ENCODE measurements around the gene RENBP.
A peak's percentile ranks its signal among the peaks of the same experiment; 100 is the strongest.

Gene RENBP

GRCh38 chrX:153944140-153944799, at the start of gene RENBP:
RENBP (minus strand) TSS chrX:153944643; CDS start chrX:153944610, 33 bp downstream.
- H3K4me3 ChIP-seq (ENCODE audit: low read depth, low read length): no peak within 1 kb of the TSS
- TF ChIP-seq POLR2A (IDR thresholded peaks at IDR 0.05; ENCODE audit: extremely low read depth, insufficient read length) (no peak), MYC (IDR thresholded peaks at IDR 0.05; ENCODE audit: low read depth, low read length) (no peak), CTCF (IDR thresholded peaks at IDR 0.05; ENCODE audit: low read depth, low read length) (no peak)
- TF ChIP-seq, protein P1, sequence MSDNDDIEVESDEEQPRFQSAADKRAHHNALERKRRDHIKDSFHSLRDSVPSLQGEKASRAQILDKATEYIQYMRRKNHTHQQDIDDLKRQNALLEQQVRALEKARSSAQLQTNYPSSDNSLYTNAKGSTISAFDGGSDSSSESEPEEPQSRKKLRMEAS (IDR thresholded peaks at IDR 0.05; ENCODE audit: low read depth, low read length): no peak
- DNase-seq (ENCODE audit: low read depth): no peak

DNA sequence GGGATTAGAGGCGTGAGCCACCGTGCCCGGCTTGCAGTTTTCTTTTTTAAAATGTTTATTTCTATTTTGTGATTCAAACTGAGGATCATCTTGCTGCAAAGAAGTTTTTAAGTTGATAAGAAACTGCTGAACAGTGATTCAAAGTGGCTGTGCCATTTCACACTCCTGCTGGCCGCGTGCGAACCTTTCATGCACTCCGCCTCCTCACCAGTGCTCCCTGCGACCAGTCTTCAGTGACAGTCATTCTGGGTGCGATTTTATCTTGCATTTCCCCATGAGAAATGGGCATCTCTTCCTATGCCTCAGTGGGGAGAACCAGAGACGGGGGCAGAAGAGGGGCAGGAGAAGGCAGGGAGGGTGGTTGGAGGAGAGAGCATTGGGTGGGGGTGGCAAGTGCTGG, 49.5 kb upstream of the RENBP start:
- TF ChIP-seq MYC (IDR thresholded peaks at IDR 0.05; ENCODE audit: low read depth, low read length) (no peak), CTCF (IDR thresholded peaks at IDR 0.05; ENCODE audit: low read depth, low read length) (no peak), POLR2A (IDR thresholded peaks at IDR 0.05; ENCODE audit: extremely low read depth, insufficient read length) (no peak)
- TF ChIP-seq, protein P1 (IDR thresholded peaks at IDR 0.05; ENCODE audit: low read depth, low read length): no peak
- H3K4me3 ChIP-seq (ENCODE audit: low read depth, low read length): no peak overlapping the region
- DNase-seq (ENCODE audit: low read depth): no peak

DNA sequence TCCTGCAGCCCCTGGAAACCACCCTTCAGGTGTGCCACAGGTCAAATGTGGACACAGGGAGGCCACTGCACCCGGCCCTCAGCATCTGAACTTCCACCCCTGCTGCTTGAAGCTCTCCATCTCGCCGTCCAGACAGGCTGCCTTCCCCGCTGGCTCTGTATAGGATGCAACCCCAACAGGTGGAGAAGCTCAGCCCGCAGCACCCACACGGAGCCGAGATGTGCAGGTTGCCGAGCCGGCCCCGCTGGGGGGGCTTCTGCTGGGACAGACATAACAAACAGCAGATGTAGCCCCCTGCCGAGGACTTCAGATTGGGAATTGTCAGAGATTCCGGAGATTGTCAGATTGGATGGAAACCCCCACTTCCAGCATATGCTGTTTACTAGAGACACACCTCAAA, 48.6 kb upstream of the RENBP start:
- TF ChIP-seq POLR2A (IDR thresholded peaks at IDR 0.05; ENCODE audit: extremely low read depth, insufficient read length) (no peak), CTCF (IDR thresholded peaks at IDR 0.05; ENCODE audit: low read depth, low read length) (no peak), MYC (IDR thresholded peaks at IDR 0.05; ENCODE audit: low read depth, low read length) (no peak)
- TF ChIP-seq, protein P1 (IDR thresholded peaks at IDR 0.05; ENCODE audit: low read depth, low read length): no peak
- no peak for DNase-seq (ENCODE audit: low read depth)

GRCh38 chrX:153992180-153992579, 47.7 kb upstream of the RENBP start:
- TF ChIP-seq POLR2A (IDR thresholded peaks at IDR 0.05; ENCODE audit: extremely low read depth, insufficient read length): no peak
- TF ChIP-seq CTCF (IDR thresholded peaks at IDR 0.05; ENCODE audit: low read depth, low read length): no peak
- no peak for TF ChIP-seq MYC (IDR thresholded peaks at IDR 0.05; ENCODE audit: low read depth, low read length)
- TF ChIP-seq, protein P1 (IDR thresholded peaks at IDR 0.05; ENCODE audit: low read depth, low read length): no peak
- peak; percentile 27 for DNase-seq (ENCODE audit: low read depth)
- no peak overlapping the region for H3K4me3 ChIP-seq (ENCODE audit: low read depth, low read length)

More for the DNA sequence above, 48.6 kb upstream of the RENBP start:
- H3K4me3 ChIP-seq (ENCODE audit: low read depth, low read length): no peak overlapping the region

DNA sequence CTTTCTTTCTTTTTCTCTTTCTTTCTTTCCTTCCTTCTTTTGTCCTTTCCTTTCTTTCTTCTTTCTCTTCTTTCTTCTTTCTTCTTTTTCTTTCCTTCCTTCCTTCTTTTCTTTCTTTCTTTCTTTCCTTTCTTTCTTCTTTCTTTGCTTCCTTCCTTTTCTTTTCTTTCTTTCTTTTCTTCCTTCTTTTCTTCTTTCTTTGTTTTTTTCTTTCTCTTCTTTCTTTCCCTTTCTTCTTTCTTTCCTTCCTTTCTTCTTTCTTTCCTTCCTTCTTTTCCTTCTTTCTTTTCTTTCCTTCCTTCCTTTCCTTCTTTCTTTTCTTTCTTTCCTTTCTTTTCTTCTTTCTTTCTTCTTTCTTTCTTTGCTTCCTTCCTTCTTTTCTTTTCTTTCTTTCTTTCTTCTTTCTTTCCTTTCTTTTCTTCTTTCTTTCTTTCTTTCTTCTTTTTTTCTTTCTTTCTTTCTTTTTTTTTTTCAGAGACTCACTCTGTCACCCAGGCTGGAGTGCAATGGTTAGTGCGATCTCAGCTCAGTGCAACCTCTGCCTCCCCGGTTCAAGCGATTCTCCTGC, 46.7 kb upstream of the RENBP start:
- H3K4me3 ChIP-seq (ENCODE audit: low read depth, low read length): no peak overlapping the region
- no peak for DNase-seq (ENCODE audit: low read depth)
- no peak for TF ChIP-seq MYC (IDR thresholded peaks at IDR 0.05; ENCODE audit: low read depth, low read length)
- no peak for TF ChIP-seq POLR2A (IDR thresholded peaks at IDR 0.05; ENCODE audit: extremely low read depth, insufficient read length)
- TF ChIP-seq, protein P1 (IDR thresholded peaks at IDR 0.05; ENCODE audit: low read depth, low read length): no peak
- TF ChIP-seq CTCF (IDR thresholded peaks at IDR 0.05; ENCODE audit: low read depth, low read length): no peak

Data from NB4 (cell line).